DMS 273 treated with DMSO at 0.1 percent for 48 hours (cell line): ENCODE data around the gene GNB2.
"Not testable (repeated sequence)": the region's sequence is repeated elsewhere in the genome, so short reads cannot be mapped to it uniquely, and the experiment has no call there.

Experiments
- DNase-seq: peaks from one replicate; lab custom pipeline; 2025; lab: John Stamatoyannopoulos, UW

GNB2 gene

DNA sequence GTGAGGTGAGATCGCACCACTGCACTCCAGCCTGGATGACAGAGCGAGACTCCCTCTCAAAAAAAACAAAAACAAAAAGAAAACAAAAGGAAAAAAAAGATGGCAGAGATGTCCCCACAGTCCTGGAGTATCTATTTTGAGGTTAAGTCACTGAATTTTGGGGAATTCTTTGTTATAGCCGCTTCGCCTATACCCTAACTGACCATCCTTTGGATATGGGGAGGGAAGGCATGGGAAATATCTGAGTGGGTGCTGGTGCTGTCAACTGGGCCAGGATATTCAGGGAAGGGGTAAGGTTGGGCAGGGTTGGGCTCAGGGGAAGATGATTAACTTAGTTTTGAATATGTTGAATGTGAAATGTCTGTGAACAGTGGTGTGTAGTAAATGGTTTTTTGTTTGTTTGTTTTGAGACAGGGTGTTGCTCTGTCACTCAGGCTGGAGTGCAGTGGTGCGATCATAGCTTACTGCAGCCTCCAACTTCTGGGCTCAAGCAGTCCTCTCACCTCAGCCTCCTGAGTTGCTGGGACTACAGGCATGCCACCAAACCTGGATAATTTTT lies 8.3 kb upstream of the GNB2 start:
- DNase-seq, result no peak

DNA sequence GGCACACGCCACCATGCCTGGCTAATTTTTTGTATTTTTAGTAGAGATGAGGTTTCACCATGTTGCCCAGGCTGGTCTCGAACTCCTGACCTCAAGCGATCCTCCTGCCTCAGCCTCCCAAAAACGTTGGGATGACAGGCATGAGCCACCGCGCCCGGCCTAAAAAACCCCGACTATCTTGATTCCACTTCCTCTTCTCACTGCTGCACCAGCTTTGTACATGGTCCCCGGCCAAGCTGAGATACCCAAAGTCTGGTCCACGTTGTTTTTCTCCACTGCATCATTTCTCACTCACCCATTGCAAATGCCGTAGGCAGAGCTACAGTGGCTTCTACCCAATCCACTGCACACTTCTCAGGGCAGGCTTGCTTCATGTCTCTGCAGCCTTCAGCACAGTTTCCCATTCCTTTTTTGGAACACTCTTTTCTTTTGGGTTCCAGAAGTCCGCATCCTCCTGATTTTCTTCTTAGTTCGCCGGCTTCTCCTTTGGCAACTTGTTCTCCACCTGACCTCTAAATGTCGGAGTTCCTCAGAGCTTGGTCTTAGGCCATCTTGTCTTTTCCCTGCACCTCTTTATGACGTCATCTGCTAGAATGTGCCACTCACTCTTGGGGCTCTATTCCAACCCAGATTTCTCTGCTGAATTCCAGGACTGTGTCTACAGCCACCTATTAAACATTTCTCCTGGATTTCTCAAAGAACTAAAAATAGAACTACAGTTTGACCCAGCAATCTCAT lies 6.0 kb upstream of the GNB2 start:
- DNase-seq, result no peak

DNA sequence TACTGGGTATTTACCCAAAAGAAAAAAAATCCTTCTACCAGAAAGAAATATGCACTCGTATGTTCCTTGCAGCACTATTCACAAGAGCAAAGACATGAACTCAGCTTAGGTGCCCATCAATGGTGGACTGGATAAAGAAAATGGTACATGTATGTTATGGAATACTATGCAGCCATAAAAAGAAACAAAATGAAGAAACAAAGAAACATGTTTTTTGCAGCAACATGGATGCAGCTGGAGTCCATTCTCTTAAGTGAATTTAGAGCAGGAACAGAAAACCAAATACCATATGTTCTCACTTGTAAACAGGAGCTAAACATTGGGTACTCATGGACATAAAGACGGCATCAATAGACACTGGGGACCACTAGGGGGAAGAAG lies 5.5 kb upstream of the GNB2 start:
- no peak for DNase-seq

- not testable (repeated sequence) for DNase-seq
These were observed 4.4 kb upstream of the GNB2 start for GRCh38 chr7:100669106-100669505.

DNA sequence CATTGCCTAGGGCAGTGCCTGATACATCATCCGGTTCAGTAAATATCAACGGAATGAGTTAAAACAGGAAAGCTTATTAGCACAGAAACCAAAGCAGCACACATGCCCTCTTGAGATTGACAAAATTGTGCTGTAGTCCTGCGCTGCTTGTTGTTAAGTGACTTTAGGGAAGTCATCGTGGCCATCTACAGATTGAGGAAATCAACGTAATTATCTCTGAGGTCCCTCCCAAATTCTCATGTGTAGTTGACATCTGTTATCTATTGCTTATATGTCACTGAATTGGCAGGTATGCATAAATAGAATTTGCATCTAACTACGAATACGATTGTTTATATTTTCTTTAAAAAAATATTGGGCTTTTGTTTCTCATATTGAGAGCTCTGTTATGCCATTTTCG lies 3.5 kb upstream of the GNB2 start:
- DNase-seq, result no peak

DNA sequence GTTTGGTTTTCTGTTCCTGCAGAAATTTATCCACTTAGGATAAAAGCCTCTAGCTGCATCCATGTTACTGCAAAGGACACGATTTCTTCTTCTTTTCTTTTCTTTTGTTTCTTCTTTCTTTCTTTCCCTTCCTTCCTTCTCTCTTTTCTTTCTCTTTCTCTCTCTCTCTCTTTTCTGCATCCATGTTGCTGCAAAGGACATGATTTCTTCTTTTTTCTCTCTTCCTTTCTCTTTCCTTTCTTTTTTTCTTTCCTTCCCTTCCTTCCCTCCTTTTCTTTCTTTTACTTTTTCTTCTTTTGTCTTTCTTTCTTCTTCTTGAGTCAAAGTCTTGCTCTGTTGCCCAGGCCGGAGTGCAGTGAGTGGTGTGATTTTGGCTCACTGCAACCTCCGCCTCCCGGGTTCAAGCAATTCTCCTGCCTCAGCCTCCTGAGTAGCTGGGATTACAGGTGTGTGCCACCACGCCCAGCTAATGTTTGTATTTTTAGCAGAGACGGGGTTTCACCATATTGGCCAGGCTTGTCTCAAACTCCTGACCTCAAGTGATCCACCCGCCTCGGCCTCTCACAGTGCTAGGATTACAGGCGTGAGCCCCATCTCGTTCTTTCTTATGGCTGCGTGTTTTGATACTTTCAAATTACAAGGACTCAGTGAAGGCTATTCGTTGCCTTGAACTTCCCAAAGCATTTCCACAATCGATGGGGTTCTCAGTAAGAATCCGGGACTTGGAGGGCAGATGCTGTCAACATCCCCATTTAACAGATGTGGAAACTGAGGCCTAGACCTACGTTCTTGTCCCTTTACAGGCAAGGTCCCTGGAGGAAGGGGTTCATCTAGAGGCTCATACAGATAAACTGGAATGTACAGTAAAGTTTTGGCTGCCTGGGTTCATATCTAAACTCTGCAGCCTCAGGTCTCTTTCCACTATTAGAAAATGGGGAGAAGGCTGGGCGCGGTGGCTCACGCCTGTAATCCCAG lies 1.9 kb upstream of the GNB2 start:
- DNase-seq, result no peak

DNA sequence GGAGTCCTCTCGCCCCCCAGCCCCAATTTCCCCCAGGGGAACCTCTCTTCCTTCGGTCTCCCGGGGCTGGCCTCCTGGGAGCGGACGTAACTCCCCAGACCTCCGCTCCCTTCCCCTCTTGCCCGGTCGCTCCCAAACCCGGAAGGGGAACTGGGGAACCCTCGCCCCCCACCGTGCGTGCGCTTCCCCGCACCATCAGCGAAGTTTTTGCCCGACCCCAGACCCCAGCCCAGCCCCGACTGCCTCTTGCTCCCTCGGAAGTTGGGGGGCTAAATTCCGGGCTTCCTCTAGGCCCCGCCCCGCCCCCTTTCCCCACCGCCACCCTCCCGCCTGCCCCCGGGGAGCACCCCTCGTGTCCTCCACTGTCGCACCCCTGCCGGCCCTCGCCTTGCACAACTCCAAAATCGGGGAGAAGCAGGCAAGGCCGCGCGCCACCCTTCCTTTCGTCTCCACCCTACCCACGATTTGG lies 436 bp downstream of the GNB2 start:
- DNase-seq, result no peak

DNA sequence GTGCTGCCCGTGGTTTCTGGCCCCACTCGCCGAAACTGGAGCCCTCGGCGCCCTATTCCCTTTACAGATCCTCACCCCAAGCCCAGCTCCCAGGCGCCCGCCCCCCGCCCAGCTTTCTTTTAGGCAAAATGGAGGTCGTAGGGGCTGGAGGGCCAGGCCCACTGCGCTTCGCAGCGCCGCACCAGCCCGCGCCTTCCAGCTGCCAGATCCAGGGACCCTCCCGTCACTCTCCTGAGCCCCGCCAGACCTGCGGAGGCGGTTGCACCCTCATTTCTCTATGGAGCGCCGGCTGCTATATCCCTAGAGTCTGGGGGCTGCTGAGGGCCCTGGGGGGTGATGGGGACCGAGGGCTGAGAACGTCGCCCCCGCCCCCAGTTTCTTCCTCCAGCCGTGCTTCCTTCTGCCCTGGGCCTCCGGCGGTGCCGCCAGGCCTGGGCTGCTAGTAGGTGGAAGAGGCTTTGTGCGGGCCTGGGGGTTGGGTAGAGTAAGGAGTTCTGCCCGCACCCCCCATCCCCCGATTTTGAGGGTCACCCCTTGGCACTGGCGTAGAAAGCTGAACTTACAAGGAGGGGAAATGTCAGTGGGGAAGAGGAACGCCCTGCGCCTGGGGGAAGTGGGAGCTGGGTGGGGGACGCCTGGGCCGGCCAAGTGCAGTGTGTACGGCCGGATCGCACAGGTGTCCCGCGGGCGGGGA lies 1.0 kb downstream of the GNB2 start:
- DNase-seq, result no peak

DNA sequence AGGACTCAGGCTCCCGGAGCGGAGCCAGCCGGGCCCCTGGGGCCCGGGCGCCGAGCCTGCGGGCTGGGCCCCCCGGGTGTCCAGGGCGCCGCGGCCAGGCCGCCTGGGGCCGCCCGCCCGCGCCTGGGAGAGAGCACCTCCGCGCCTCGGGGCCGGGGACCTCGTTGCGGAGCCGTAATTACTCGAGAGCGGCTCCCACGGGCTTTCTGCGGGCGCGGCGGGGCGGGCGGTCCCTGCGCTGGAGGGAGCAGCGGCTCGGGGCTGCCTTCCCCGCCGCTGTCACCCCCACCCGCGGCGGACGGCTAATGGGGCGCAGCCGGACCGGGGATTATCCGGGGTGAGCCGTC lies 1.5 kb downstream of the GNB2 start:
- DNase-seq, result no peak

- no peak for DNase-seq
These were observed 2.2 kb downstream of the GNB2 start for GRCh38 chr7:100675581-100676350.

DNA sequence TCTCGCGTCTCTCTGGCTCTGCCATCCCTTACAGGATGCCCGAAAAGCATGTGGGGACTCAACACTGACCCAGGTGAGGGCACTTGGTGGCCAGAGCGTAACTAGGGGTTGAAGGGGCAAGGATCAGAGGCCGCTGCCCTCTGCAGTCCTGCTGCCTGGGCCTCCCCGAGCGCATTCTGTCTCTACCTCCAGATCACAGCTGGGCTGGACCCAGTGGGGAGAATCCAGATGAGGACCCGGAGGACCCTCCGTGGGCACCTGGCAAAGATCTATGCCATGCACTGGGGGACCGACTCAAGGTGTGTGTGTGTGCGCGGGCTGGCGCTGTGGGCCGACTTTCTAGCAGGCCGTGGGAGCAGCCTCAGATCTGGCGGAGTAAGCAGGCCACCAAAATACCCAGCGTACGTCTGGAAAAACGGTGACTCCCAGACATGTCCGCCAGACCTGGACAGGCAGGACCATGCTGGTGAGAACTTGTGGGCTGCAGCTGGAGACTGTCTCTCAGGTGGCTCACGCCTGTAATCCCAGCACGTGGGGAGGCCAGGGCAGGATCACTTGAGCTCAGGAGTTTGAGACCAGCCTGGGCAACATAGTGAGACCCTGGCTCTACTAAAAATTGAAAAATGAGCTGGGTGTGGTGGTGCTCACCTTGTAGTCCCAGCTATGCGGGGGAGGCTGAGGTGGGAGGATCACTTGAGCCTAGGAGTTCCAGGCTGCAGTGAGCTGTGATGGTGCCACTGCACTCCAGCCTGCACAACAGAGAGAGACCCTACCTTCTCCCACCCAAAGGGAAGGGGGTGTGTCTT lies 3.2 kb downstream of the GNB2 start:
- DNase-seq, result no peak

- DNase-seq, result no peak
These were observed 4.0 kb downstream of the GNB2 start for GRCh38 chr7:100677308-100678267.

GRCh38 chr7:100678291-100678984 lies 4.9 kb downstream of the GNB2 start:
- DNase-seq, result no peak

DNA sequence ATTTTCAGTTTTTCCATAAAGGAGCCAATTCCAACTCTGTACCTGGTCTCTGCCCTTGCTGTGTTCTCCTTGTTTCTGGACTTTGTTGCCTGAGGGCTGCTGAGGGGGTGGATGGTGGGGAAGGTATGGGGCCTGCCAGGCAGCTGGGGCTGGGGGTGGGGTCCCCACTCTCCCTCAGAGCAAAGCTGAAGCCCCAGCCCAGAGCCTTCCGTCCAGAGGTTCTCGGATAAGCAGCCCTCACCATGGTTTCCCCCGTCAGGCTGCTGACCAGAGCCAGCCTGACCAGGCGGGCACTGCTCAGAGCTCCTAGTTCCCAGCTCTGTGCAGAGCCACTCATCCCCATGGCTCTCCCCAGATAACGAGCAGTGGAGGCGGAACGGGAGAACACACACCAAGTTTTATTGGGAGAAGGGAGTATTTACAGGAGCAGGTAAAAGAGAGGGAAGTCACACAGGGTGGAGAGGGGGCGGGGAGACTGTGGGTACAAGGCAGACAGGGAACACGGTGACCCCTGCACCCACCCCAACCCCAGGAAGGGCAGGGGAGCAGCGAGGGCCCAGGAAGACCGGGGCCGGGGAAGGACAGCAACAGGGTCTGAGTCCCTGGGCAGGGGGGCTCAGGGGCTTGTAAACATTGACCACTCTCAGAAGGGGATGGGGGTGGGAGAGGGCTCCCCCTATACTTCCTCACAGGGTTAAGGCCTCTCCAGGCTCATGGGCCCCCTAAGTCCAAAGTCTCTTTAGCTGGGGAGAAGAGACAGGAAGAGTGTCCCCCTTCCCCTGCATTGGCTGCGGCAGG lies 5.8 kb downstream of the GNB2 start:
- no peak for DNase-seq

DNA sequence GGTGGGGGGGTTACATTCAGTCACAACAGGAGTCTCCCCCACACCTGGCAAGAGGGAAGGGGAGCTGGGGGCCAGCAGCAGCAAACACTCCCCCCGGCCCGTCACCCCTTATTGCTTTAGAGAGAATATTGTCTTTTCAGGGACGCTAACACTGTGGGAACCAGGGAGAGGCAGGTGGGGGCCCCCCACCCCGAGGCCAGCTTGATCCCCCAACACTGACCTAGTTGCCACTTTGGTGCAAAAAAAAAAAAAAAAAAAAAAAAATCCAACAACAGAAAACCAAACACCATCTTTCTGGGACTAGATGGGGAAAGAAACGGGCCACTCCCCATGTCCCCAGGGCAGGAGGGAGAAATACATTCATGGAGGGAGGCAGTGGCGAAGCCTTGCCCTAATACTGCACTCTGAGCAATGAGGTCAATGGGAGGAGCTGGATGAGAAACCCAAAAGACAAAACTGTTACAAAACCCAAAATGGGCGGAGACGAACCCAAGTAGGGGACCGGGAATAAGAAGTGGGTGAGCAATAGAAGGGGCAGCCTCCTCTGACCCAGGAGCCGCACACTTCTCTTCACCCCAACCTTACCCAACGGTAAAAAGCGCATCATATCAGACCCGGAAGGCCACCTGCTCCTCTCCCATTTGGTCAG lies 6.5 kb downstream of the GNB2 start:
- DNase-seq, result no peak

DNA sequence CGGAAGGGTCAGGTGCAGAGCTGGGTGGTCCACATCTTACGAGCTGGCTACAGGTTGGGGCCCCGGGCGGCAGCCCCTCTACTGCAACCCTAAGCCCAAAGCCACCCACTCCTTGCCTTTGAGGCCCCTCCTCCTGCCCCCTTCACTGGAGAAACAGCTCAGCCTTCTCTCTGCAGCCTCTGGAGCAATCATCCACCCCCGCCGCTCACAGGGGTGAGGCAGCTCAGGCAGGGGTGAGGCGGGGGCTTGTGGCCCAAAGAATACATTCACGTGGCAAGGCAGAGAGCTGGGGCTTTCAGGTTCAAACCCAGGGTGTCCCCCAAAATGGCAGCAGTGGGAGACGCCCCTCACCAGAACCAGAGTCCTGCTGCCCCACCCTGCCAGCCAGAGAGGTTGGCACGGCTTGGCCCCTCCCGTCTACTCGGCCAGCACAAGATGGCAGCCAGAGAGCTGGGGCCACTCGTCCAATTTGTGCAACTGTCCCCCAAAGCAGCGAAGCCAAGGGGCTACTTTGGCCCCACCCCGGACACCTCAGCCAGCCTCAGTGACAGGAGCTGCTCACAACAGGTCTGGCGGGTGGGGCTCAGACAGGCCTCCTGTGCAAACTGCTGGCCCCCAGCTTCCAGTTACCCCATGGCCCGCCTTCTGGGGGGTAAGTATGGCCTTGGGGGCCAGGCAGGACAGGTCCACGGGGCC lies 7.2 kb downstream of the GNB2 start:
- no peak for DNase-seq
